ENCODE results near the gene TMEM232. TPM values are rescaled to one million over a fixed set of nuclear protein-coding genes. Genes with fewer than 3 reads are reported as not detected.

The TMEM232 gene
- total RNA-seq, 1 donor from 2014 or later = 0.79 TPM

- no peaks in the 10 kb centered on the region for H3K27me3 ChIP-seq (ENCODE audit: control insufficient read depth, insufficient read depth, low read length)
- FAIRE-seq (no peak), DNase-seq (ENCODE audit: low read depth) (no peak)
- TF ChIP-seq, protein P1, sequence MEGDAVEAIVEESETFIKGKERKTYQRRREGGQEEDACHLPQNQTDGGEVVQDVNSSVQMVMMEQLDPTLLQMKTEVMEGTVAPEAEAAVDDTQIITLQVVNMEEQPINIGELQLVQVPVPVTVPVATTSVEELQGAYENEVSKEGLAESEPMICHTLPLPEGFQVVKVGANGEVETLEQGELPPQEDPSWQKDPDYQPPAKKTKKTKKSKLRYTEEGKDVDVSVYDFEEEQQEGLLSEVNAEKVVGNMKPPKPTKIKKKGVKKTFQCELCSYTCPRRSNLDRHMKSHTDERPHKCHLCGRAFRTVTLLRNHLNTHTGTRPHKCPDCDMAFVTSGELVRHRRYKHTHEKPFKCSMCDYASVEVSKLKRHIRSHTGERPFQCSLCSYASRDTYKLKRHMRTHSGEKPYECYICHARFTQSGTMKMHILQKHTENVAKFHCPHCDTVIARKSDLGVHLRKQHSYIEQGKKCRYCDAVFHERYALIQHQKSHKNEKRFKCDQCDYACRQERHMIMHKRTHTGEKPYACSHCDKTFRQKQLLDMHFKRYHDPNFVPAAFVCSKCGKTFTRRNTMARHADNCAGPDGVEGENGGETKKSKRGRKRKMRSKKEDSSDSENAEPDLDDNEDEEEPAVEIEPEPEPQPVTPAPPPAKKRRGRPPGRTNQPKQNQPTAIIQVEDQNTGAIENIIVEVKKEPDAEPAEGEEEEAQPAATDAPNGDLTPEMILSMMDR (IDR thresholded peaks at IDR 0.05; ENCODE audit: insufficient read depth, low read length, severe bottlenecking) = no peak
- H3K4me3 ChIP-seq (ENCODE audit: low read depth, low read length) = no peak overlapping the region
- H3K36me3 ChIP-seq (ENCODE audit: control insufficient read depth, insufficient read depth, low read length) = no peaks in the 10 kb centered on the region
These were observed 230.2 kb downstream of the TMEM232 start for GRCh38 chr5:110496276-110496675.

GRCh38 chr5:110492446-110492845 is 234.0 kb downstream of the TMEM232 start:
- DNase-seq (ENCODE audit: low read depth) (no peak), FAIRE-seq (no peak)
- H3K27me3 ChIP-seq (ENCODE audit: control insufficient read depth, insufficient read depth, low read length) = no peaks in the 10 kb centered on the region
- no peaks in the 10 kb centered on the region for H3K36me3 ChIP-seq (ENCODE audit: control insufficient read depth, insufficient read depth, low read length)
- no peak overlapping the region for H3K4me3 ChIP-seq (ENCODE audit: low read depth, low read length)
- TF ChIP-seq, protein P1 (IDR thresholded peaks at IDR 0.05; ENCODE audit: insufficient read depth, low read length, severe bottlenecking) = no peak

DNA sequence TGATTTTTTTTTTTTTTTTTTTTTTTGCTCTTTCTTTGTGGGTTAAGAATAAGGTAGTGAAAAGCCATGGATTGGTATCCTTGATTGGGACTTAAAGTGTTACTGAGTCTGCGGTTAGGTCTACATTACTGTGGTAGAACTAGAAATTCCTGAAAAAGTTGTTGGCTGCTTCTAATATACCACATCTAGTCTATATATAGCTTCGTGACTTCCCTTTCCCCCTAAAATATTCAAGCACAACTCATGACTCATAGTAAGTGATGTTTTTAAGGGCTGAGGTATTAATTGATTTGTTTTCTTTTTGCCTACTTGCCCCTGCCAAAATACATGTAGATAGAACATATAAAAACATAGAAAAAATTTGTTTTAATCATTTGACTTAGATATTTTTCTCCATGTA is 247.6 kb downstream of the TMEM232 start:
- DNase-seq (ENCODE audit: low read depth) (peak; percentile 44), FAIRE-seq (no peak)
- Histone ChIP-seq H3K36me3 (ENCODE audit: control insufficient read depth, insufficient read depth, low read length) (no peaks in the 10 kb centered on the region), H3K27me3 (ENCODE audit: control insufficient read depth, insufficient read depth, low read length) (no peaks in the 10 kb centered on the region), H3K4me3 (ENCODE audit: low read depth, low read length) (no peak overlapping the region)
- TF ChIP-seq, protein P1 (IDR thresholded peaks at IDR 0.05; ENCODE audit: insufficient read depth, low read length, severe bottlenecking) = no peak

GRCh38 chr5:110477911-110478310 is 248.6 kb downstream of the TMEM232 start:
- Histone ChIP-seq H3K36me3 (ENCODE audit: control insufficient read depth, insufficient read depth, low read length) (no peaks in the 10 kb centered on the region), H3K4me3 (ENCODE audit: low read depth, low read length) (no peak overlapping the region), H3K27me3 (ENCODE audit: control insufficient read depth, insufficient read depth, low read length) (no peaks in the 10 kb centered on the region)
- no peak for FAIRE-seq
- TF ChIP-seq, protein P1 (IDR thresholded peaks at IDR 0.05; ENCODE audit: insufficient read depth, low read length, severe bottlenecking) = no peak
- DNase-seq (ENCODE audit: low read depth) = peak; percentile 2

DNA sequence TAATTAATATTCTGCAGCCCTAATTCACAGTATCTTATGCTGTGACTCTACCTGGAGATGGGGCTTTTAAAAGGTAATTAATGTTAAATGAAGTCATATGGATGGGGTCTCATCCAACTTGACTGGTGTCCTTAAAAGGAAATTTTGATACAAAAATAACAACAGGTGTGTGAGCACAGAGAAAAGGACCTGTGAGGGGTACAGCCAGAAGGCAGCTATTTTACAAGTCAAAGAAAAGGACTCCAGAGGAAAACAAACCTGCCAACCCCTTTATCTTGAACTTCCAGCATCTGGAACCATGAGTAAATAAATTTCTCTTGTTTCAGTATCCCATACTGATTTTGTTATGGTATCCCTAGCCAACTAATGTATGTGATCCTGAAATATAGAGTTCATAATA is 250.3 kb downstream of the TMEM232 start:
- no peaks in the 10 kb centered on the region for H3K27me3 ChIP-seq (ENCODE audit: control insufficient read depth, insufficient read depth, low read length)
- FAIRE-seq (no peak), DNase-seq (ENCODE audit: low read depth) (no peak)
- no peaks in the 10 kb centered on the region for H3K36me3 ChIP-seq (ENCODE audit: control insufficient read depth, insufficient read depth, low read length)
- TF ChIP-seq, protein P1 (IDR thresholded peaks at IDR 0.05; ENCODE audit: insufficient read depth, low read length, severe bottlenecking) = no peak
- no peak overlapping the region for H3K4me3 ChIP-seq (ENCODE audit: low read depth, low read length)

DNA sequence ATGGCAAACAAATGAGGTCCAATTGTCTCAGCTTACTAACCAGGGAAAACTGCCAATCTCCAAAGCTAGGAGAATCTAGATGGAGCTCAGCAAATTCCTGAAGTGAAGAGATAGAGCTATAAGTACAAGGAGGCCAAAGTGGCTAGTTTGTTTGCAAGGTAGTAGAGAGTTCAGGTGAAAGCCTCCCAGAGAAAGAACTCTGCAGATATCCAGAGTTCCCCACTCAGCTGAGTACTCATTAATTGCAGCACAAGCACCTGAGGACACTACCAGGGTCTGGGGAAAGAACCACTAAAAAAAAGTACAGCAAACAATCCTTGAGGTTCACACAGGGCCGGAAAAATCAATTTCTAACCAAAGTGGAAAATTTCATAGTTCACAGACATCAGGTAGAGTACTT is 250.9 kb downstream of the TMEM232 start:
- no peaks in the 10 kb centered on the region for H3K27me3 ChIP-seq (ENCODE audit: control insufficient read depth, insufficient read depth, low read length)
- FAIRE-seq = no peak
- no peak overlapping the region for H3K4me3 ChIP-seq (ENCODE audit: low read depth, low read length)
- TF ChIP-seq, protein P1 (IDR thresholded peaks at IDR 0.05; ENCODE audit: insufficient read depth, low read length, severe bottlenecking) = no peak
- DNase-seq (ENCODE audit: low read depth) = no peak
- no peaks in the 10 kb centered on the region for H3K36me3 ChIP-seq (ENCODE audit: control insufficient read depth, insufficient read depth, low read length)
